Stimulated activated CD4-positive, alpha-beta T cell treated with anti-CD3 and anti-CD28 coated beads, Interleukin-2, amount 100 ng/mL, for 24 hours (primary cell): Measurements from ENCODE around the gene PADI6.
"Not testable (repeated sequence)": the region's sequence is repeated elsewhere in the genome, so short reads cannot be mapped to it uniquely, and the experiment has no call there.

Experiments
- DNase-seq, 2 donors: peaks; one replicate each; pipeline ENCODE4 v3.0.0-alpha.2; 2020

PADI6 gene

GRCh38 chr1:17371896-17372295, at the start of gene PADI6:
TSS of gene PADI6 (plus strand) at chr1:17372196. CDS start at chr1:17372246, 50 bp downstream.
- DNase-seq, result no peak

GRCh38 chr1:17328855-17329254, 43.1 kb upstream of the PADI6 start:
- DNase-seq, result no peak

GRCh38 chr1:17329610-17330009, 42.4 kb upstream of the PADI6 start:
- DNase-seq, result no peak

GRCh38 chr1:17330856-17331255, 41.1 kb upstream of the PADI6 start:
- DNase-seq, result no peak

- DNase-seq, result no peak
These were observed 38.9 kb upstream of the PADI6 start for GRCh38 chr1:17333081-17333480.

GRCh38 chr1:17335821-17336710, 35.9 kb upstream of the PADI6 start:
- DNase-seq, result peak; percentile 78 to 83

GRCh38 chr1:17338706-17339493, 33.1 kb upstream of the PADI6 start:
- DNase-seq, result no peak

GRCh38 chr1:17339521-17339920, 32.5 kb upstream of the PADI6 start:
- no peak for DNase-seq

GRCh38 chr1:17340358-17340757, 31.6 kb upstream of the PADI6 start:
- no peak for DNase-seq

GRCh38 chr1:17342014-17342441, 30.0 kb upstream of the PADI6 start:
- DNase-seq, result no peak

GRCh38 chr1:17345506-17345905, 26.5 kb upstream of the PADI6 start:
- not testable (repeated sequence) for DNase-seq

- DNase-seq, result no peak
These were observed 25.8 kb upstream of the PADI6 start for GRCh38 chr1:17346046-17346789.

GRCh38 chr1:17347769-17348592, 24.0 kb upstream of the PADI6 start:
- no peak for DNase-seq

GRCh38 chr1:17348593-17349234, 23.3 kb upstream of the PADI6 start:
- no peak for DNase-seq

GRCh38 chr1:17350083-17350482, 21.9 kb upstream of the PADI6 start:
- no peak for DNase-seq

GRCh38 chr1:17350928-17351446, 21.0 kb upstream of the PADI6 start:
- DNase-seq, result no peak

GRCh38 chr1:17351598-17352324, 20.2 kb upstream of the PADI6 start:
- no peak for DNase-seq

GRCh38 chr1:17352419-17352909, 19.5 kb upstream of the PADI6 start:
- DNase-seq, result no peak

- peak in 1 of 2 donors; percentile 25 for DNase-seq
These were observed 16.1 kb upstream of the PADI6 start for GRCh38 chr1:17355898-17356297.

- peak in 1 of 2 donors; percentile 24 for DNase-seq
These were observed 15.5 kb upstream of the PADI6 start for GRCh38 chr1:17356387-17357026.
